Measurements from ENCODE around the gene PRDM16. TPM values are rescaled to one million over a fixed set of nuclear protein-coding genes. Genes with fewer than 3 reads are reported as not detected.

PRDM16 gene
- total and polyA plus RNA-seq, 2 of the 8 experiments (the other 6 are each of a cell fraction or from before 2014, with no cell fraction given) = 0.39 to 0.43 TPM

GRCh38 chr1:3152143-3152542, 83.1 kb downstream of the PRDM16 start (continued):
- no peak for TF ChIP-seq MAFK (IDR thresholded peaks at IDR 0.05; ENCODE audit: low read depth, low read length)
- TF ChIP-seq ASH2L (IDR thresholded peaks at IDR 0.05; ENCODE audit: low read length) = no peak
- no peak for TF ChIP-seq ZNF274 (IDR thresholded peaks at IDR 0.05; ENCODE audit: borderline replicate concordance, extremely low read depth, low read length)
- TF ChIP-seq RFX5 (IDR thresholded peaks at IDR 0.05; ENCODE audit: borderline replicate concordance, low read depth, low read length) = no peak
- TF ChIP-seq POLR2AphosphoS5 (IDR thresholded peaks at IDR 0.05; ENCODE audit: low read depth, low read length) = no peak
- no peak for TF ChIP-seq MAX (IDR thresholded peaks at IDR 0.05)

All from H1 (cell line).